ENCODE results near the gene SOX9. TPM values are rescaled to one million over a fixed set of nuclear protein-coding genes. Genes with fewer than 3 reads are reported as not detected.

Gene SOX9
- total and polyA plus RNA-seq, 9 donors = 0.10 to 21.6 (median 1.6) TPM; not detected in 1

DNA sequence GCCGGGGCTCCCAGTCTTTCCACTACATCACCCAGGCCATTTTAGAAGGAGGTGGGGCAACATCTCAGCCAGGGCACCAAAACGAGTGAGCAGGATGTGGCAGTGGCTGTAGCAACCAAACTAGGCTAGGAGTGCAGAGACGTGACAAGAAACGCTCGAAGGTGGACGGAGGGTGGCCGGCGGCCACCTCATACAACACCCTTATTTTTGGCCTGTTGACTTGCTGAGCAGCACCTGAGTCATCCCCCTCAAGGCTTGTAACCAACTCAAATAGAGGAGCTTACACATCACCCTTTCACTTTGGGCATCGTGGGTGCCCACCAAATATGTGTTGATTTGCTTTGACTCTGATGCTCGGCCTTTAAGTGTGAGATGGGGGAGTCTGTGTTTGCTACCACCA, 23.7 kb upstream of the SOX9 start:
- DNase-seq = no peak
- no peak overlapping the region for H3K4me3 ChIP-seq
- H3K4me1 ChIP-seq (ENCODE audit: insufficient read depth) = no peaks in the 10 kb centered on the region
- H3K27ac ChIP-seq = no peak overlapping the region
- TF ChIP-seq EP300 (IDR thresholded peaks at IDR 0.05) (no peak), POLR2A (IDR thresholded peaks at IDR 0.05) (no peak)
- TF ChIP-seq, protein P1, sequence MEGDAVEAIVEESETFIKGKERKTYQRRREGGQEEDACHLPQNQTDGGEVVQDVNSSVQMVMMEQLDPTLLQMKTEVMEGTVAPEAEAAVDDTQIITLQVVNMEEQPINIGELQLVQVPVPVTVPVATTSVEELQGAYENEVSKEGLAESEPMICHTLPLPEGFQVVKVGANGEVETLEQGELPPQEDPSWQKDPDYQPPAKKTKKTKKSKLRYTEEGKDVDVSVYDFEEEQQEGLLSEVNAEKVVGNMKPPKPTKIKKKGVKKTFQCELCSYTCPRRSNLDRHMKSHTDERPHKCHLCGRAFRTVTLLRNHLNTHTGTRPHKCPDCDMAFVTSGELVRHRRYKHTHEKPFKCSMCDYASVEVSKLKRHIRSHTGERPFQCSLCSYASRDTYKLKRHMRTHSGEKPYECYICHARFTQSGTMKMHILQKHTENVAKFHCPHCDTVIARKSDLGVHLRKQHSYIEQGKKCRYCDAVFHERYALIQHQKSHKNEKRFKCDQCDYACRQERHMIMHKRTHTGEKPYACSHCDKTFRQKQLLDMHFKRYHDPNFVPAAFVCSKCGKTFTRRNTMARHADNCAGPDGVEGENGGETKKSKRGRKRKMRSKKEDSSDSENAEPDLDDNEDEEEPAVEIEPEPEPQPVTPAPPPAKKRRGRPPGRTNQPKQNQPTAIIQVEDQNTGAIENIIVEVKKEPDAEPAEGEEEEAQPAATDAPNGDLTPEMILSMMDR (IDR thresholded peaks at IDR 0.05) = no peak
- intact Hi-C loops (cut with DNase I) = no loop called here
- no peaks in the 10 kb centered on the region for H3K27me3 ChIP-seq
- no peaks in the 10 kb centered on the region for H3K36me3 ChIP-seq
- H3K9me3 ChIP-seq = no peaks in the 10 kb centered on the region
- 76 to 85% (median 83%) methylated on average over 10 of the region's 10 CpGs for WGBS, 3 donors

DNA sequence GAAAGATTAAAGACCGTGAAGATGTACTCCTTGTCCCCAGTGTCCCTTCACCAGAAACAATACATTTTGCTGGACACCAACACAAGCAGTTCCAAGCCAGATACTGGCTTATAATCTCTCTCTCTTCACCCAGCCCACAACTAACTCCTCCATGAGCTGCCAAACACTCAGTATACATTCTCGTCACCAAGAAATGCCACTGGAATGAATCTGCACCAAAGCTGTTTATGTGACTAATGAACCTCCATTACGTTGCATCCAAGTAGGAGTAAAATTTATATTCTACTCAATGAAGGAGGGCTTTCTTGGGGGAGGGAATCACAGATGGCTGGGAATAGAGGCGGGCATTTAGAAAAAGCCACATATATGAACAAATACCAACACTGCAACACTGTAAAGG, 20.9 kb upstream of the SOX9 start:
- 71 to 82% (median 72%) methylated on average over 4 of the region's 4 CpGs for WGBS, 3 donors

DNA sequence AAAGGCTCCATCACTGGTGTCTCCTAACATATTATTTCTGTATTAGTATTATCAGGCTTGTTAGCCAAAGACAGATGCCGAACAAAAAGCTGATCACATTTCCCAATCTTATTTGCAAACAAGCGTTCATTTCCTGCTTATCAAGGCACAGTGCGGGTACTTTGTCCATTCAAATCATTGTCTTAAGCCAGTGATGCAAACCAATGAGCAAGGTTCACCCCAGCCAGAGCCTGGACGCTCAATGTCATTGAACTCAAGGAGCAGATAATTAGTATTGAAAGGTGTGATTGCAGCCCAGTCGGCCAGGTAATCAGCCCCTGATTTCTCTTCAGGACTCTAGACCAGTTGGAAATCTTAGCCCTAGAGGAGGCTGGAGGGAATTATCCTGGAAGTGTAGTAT, 20.4 kb upstream of the SOX9 start:
- no peak overlapping the region for H3K4me3 ChIP-seq
- TF ChIP-seq, protein P1 (IDR thresholded peaks at IDR 0.05) = no peak
- no peak for TF ChIP-seq EP300 (IDR thresholded peaks at IDR 0.05)
- no peak for TF ChIP-seq POLR2A (IDR thresholded peaks at IDR 0.05)
- 75 to 76% (median 75%) methylated on average over 5 of the region's 5 CpGs for WGBS, 3 donors
- no peaks in the 10 kb centered on the region for H3K27me3 ChIP-seq
- H3K4me1 ChIP-seq (ENCODE audit: insufficient read depth) = no peaks in the 10 kb centered on the region
- H3K27ac ChIP-seq = no peak overlapping the region
- no peak for DNase-seq
- H3K36me3 ChIP-seq = no peaks in the 10 kb centered on the region
- no peaks in the 10 kb centered on the region for H3K9me3 ChIP-seq
- intact Hi-C loops (cut with DNase I) = no loop called here

More for the DNA sequence above, 20.9 kb upstream of the SOX9 start:
- no peak overlapping the region for H3K4me3 ChIP-seq
- no peaks in the 10 kb centered on the region for H3K9me3 ChIP-seq
- H3K36me3 ChIP-seq = no peaks in the 10 kb centered on the region
- TF ChIP-seq, protein P1 (IDR thresholded peaks at IDR 0.05) = no peak
- TF ChIP-seq EP300 (IDR thresholded peaks at IDR 0.05) (no peak), POLR2A (IDR thresholded peaks at IDR 0.05) (no peak)
- intact Hi-C loops (cut with DNase I) = no loop called here
- no peak overlapping the region for H3K27ac ChIP-seq
- H3K4me1 ChIP-seq (ENCODE audit: insufficient read depth) = no peaks in the 10 kb centered on the region
- no peak for DNase-seq
- no peaks in the 10 kb centered on the region for H3K27me3 ChIP-seq

DNA sequence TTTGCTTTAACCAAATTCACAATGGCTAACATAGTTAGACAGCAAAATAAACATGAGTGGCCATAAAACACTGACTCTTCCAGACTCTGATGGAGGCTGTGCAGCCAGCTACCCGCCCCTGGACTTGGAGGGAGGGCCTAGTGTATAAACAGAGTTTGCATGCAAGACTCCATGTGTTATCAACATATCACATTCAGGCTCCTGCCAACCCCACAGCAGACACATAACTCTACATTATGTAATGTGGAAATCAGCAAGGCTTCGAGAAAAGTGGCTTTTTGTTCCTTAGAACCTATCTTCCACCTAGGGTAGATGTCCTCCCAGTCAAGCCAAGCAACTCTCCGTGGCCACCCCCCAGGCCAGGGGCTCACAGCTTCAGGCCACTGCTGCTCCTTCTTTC, 19.3 kb upstream of the SOX9 start:
- intact Hi-C loops (cut with DNase I) = no loop called here
- WGBS, 3 donors = 50 to 58% (median 54%) methylated on average over 3 of the region's 3 CpGs

More for the DNA sequence above, 19.3 kb upstream of the SOX9 start:
- TF ChIP-seq, protein P1 (IDR thresholded peaks at IDR 0.05) = no peak
- TF ChIP-seq POLR2A (IDR thresholded peaks at IDR 0.05) = no peak
- no peak for TF ChIP-seq EP300 (IDR thresholded peaks at IDR 0.05)
- Histone ChIP-seq H3K4me3 (no peak overlapping the region), H3K27ac (no peak overlapping the region), H3K36me3 (no peaks in the 10 kb centered on the region), H3K9me3 (no peaks in the 10 kb centered on the region), H3K27me3 (no peaks in the 10 kb centered on the region), H3K4me1 (ENCODE audit: insufficient read depth) (no peaks in the 10 kb centered on the region)
- DNase-seq = no peak
